Neural cell (in vitro differentiated cells): ENCODE data around the gene MAP3K15. TPM values are rescaled to one million over a fixed set of nuclear protein-coding genes. Genes with fewer than 3 reads are reported as not detected.

ENCODE experiments used
- H2AFZ ChIP-seq: fragments of 200-600, 300-800 bp; sonication (generic), shearing (Covaris generic); 2 replicates; pipeline ENCODE4 v1.6.0; 2014; ENCODE audit warnings: low read depth, mild to moderate bottlenecking, antibody characterized with exemption, low read length, moderate library complexity
- H3F3A ChIP-seq: fragments of 200-600 bp; shearing (Covaris generic); 2 replicates; pipeline ENCODE4 v1.6.1; 2016; ENCODE audit warnings: mild to moderate bottlenecking, moderate library complexity, mixed read lengths, antibody characterized with exemption, low read length; ENCODE audit not compliant: insufficient read depth, poor library complexity, severe bottlenecking
- H3K27ac ChIP-seq: fragments of 200-600, 300-800 bp; sonication (generic), shearing (Covaris generic); 2 replicates; pipeline ENCODE4 v1.5.1; 2014; ENCODE audit warnings: mild to moderate bottlenecking, low read length, moderate library complexity
- H3K27me3 ChIP-seq: fragments of 300-800, 200-600 bp; sonication (generic), shearing (Covaris generic); 2 replicates; pipeline ENCODE4 v1.6.0; 2014; ENCODE audit warnings: mild to moderate bottlenecking, low read depth, low read length, moderate library complexity; ENCODE audit not compliant: insufficient read depth
- H3K36me3 ChIP-seq: fragments of 300-800, 200-600 bp; sonication (generic), shearing (Covaris generic); 2 replicates; pipeline ENCODE4 v1.5.1; 2014; ENCODE audit warnings: mild to moderate bottlenecking, antibody characterized with exemption, low read length, moderate library complexity; ENCODE audit not compliant: insufficient read depth
- H3K4me2 ChIP-seq: fragments of 300-800, 200-600 bp; sonication (generic), shearing (Covaris generic); 2 replicates; pipeline ENCODE4 v1.6.0; 2014; ENCODE audit warnings: mild to moderate bottlenecking, low read length
- H3K4me3 ChIP-seq: fragments of 300-800, 200-600 bp; sonication (generic), shearing (Covaris generic); 2 replicates; pipeline ENCODE4 v1.5.1; 2014; ENCODE audit warnings: mild to moderate bottlenecking, low read length, moderate library complexity
- H3K79me2 ChIP-seq: fragments of 200-600 bp; shearing (Covaris generic); replicated peaks from 2 replicates; pipeline ENCODE4 v1.6.0; 2014; ENCODE audit warnings: mild to moderate bottlenecking, low read length, moderate library complexity; ENCODE audit not compliant: insufficient read depth
- H3K9ac ChIP-seq: fragments of 300-800, 200-600 bp; sonication (generic), shearing (Covaris generic); 2 replicates; pipeline ENCODE4 v1.6.1; 2016; ENCODE audit warnings: mild to moderate bottlenecking, low read length, mixed read lengths
- H3K9me2 ChIP-seq: fragments of 200-600 bp; shearing (Covaris generic); 2 replicates; pipeline ENCODE4 v1.6.1; 2016; ENCODE audit warnings: mild to moderate bottlenecking, low read length, mixed read lengths; ENCODE audit not compliant: insufficient read depth
- H3K9me3 ChIP-seq: fragments of 200-600, 300-800 bp; sonication (generic), shearing (Covaris generic); 2 replicates; pipeline ENCODE4 v1.6.1; 2016; ENCODE audit warnings: mild to moderate bottlenecking, mixed run types, low read length, moderate library complexity, mixed read lengths
- H4K20me1 ChIP-seq: fragments of 200-600 bp; shearing (Covaris generic); 2 replicates; pipeline ENCODE4 v1.6.1; 2016; ENCODE audit warnings: mild to moderate bottlenecking, mixed run types; ENCODE audit not compliant: insufficient read depth
- EP300 ChIP-seq: fragments of 450-650 bp; conservative IDR thresholded peaks from 2 replicates; pipeline ENCODE4 v1.6.1; 2014; ENCODE audit warnings: antibody characterized with exemption, mild to moderate bottlenecking, moderate library complexity; ENCODE audit not compliant: poor library complexity, severe bottlenecking
- EZH2 ChIP-seq: fragments of 200-600, 300-800 bp; shearing (Covaris generic), sonication (generic); IDR thresholded peaks from 2 replicates; pipeline ENCODE4 v1.6.1; 2014; ENCODE audit warnings: antibody characterized with exemption, low read length, borderline replicate concordance, mild to moderate bottlenecking; ENCODE audit not compliant: insufficient read depth, poor library complexity, severe bottlenecking
- MXI1 ChIP-seq: fragments of 450-650 bp; conservative IDR thresholded peaks from 2 replicates; pipeline ENCODE4 v1.6.1; 2014; ENCODE audit warnings: antibody characterized with exemption, mild to moderate bottlenecking; ENCODE audit not compliant: poor library complexity, severe bottlenecking
- POLR2AphosphoS5 ChIP-seq: IDR thresholded peaks from 2 replicates; pipeline ENCODE4 v1.6.1; 2012
- RAD21 ChIP-seq: fragments of 450-650 bp; conservative IDR thresholded peaks from 2 replicates; pipeline ENCODE4 v1.6.1; 2014; ENCODE audit warnings: antibody characterized with exemption, mild to moderate bottlenecking, moderate library complexity
- REST ChIP-seq: IDR thresholded peaks from 2 replicates; pipeline ENCODE4 v1.6.1; 2012; ENCODE audit warnings: borderline replicate concordance
- SMC3 ChIP-seq: fragments of 450-650 bp; conservative IDR thresholded peaks from 2 replicates; pipeline ENCODE4 v1.6.1; 2014; ENCODE audit warnings: antibody characterized with exemption, mild to moderate bottlenecking, moderate library complexity; ENCODE audit not compliant: poor library complexity
- TAF1 ChIP-seq: IDR thresholded peaks from 2 replicates; pipeline ENCODE4 v1.6.1; 2012; ENCODE audit warnings: low read depth
- polyA plus RNA-seq: library from polyadenylated mRNA; depleted of rRNA; stranded (reverse); fragments of >200 nt; gene quantifications from 2 replicates; pipeline ENCODE4 v1.2.3, GENCODE V29; 2014
- TF ChIP-seq, protein P1 (sequence below): fragments of 450-650 bp; IDR thresholded peaks from 2 replicates; pipeline ENCODE4 v1.5.1; 2014; ENCODE audit warnings: antibody characterized with exemption, mild to moderate bottlenecking, moderate library complexity; ENCODE audit not compliant: poor library complexity, severe bottlenecking

MAP3K15 gene
- polyA plus RNA-seq, 1 donor from 2014 or later, result not detected

- Histone ChIP-seq H4K20me1 (no peaks in the 10 kb centered on the region), H3F3A (no peaks in the 10 kb centered on the region), H2AFZ (no peak overlapping the region), H3K9me2 (no peaks in the 10 kb centered on the region), H3K4me3 (no peak overlapping the region), H3K9me3 (no peaks in the 10 kb centered on the region), H3K4me2 (no peak overlapping the region), H3K27me3 (peaks cover 12% of the 10 kb centered on the region), H3K27ac (no peak overlapping the region), H3K79me2 (no peaks in the 10 kb centered on the region), H3K9ac (no peak overlapping the region), H3K36me3 (no peaks in the 10 kb centered on the region)
- TF ChIP-seq EZH2 (no peak), SMC3 (no peak), EP300 (no peak), RAD21 (no peak), REST (no peak), MXI1 (no peak), TAF1 (no peak)
- TF ChIP-seq, protein P1, sequence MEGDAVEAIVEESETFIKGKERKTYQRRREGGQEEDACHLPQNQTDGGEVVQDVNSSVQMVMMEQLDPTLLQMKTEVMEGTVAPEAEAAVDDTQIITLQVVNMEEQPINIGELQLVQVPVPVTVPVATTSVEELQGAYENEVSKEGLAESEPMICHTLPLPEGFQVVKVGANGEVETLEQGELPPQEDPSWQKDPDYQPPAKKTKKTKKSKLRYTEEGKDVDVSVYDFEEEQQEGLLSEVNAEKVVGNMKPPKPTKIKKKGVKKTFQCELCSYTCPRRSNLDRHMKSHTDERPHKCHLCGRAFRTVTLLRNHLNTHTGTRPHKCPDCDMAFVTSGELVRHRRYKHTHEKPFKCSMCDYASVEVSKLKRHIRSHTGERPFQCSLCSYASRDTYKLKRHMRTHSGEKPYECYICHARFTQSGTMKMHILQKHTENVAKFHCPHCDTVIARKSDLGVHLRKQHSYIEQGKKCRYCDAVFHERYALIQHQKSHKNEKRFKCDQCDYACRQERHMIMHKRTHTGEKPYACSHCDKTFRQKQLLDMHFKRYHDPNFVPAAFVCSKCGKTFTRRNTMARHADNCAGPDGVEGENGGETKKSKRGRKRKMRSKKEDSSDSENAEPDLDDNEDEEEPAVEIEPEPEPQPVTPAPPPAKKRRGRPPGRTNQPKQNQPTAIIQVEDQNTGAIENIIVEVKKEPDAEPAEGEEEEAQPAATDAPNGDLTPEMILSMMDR, result no peak
Observed at GRCh38 chrX:19513383-19513782, 1.9 kb downstream of the MAP3K15 start.

DNA sequence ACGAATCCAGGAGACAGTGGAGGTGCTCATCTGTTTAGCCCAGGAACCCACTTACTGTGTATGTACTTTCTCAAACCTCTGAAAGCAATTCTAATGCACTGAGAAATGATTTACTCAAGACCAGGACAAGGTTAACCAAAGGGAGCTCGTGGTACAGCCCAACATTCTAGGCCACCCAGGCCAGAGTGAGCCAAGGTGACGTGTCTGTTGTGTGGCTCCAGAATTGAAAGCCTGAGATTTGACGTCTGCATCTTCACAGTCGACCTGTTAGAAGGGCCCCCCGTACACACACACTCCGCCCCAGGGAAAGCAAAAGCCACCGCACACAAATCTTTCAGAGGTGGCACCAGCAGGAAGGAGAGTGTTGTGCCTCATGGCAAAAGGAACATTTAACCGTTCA, 2.3 kb downstream of the MAP3K15 start:
- peaks cover 12% of the 10 kb centered on the region for H3K27me3 ChIP-seq
- H3F3A ChIP-seq, result no peaks in the 10 kb centered on the region
- no peaks in the 10 kb centered on the region for H4K20me1 ChIP-seq
- H3K4me3 ChIP-seq, result no peak overlapping the region
- no peaks in the 10 kb centered on the region for H3K36me3 ChIP-seq
- TF ChIP-seq EP300, result no peak
- no peak for TF ChIP-seq SMC3
- no peak for TF ChIP-seq RAD21
- no peak for TF ChIP-seq REST
- no peak for TF ChIP-seq MXI1
- TF ChIP-seq TAF1, result no peak
- TF ChIP-seq POLR2AphosphoS5, result no peak
- TF ChIP-seq, protein P1, result no peak
- TF ChIP-seq EZH2, result no peak
- no peak overlapping the region for H3K9ac ChIP-seq
- H3K9me2 ChIP-seq, result no peaks in the 10 kb centered on the region
- H3K27ac ChIP-seq, result no peak overlapping the region
- no peak overlapping the region for H2AFZ ChIP-seq
- H3K9me3 ChIP-seq, result no peaks in the 10 kb centered on the region
- no peak overlapping the region for H3K4me2 ChIP-seq
- no peaks in the 10 kb centered on the region for H3K79me2 ChIP-seq
